K562 (cell line): ENCODE measurements around the gene CD72. TPM values are rescaled to one million over a fixed set of nuclear protein-coding genes. Genes with fewer than 3 reads are reported as not detected.
A peak's percentile ranks its signal among the peaks of the same experiment; 100 is the strongest.

ENCODE experiments used
- ASH1L ChIP-seq: fragments of 450-650 bp; IDR thresholded peaks from 2 replicates; pipeline ENCODE4 v1.6.1; 2018; ENCODE audit warnings: borderline replicate concordance, mild to moderate bottlenecking, low read depth; ENCODE audit not compliant: partially characterized antibody
- BRCA1 ChIP-seq, 2 experiments: fragments of 450-650 bp in 1 of 2; sonication (generic) in 1 of 2; formaldehyde crosslinking in 1 of 2; IDR thresholded peaks; 2 replicates each; pipeline versions ENCODE4 v1.5.0 to v1.6.1; 2017 to 2020; ENCODE audit warnings: mild to moderate bottlenecking in 1 of 2, missing genetic modification reagents in 1 of 2
- DDX20 ChIP-seq: fragments of 450-650 bp; IDR thresholded peaks from 2 replicates; pipeline ENCODE4 v1.6.1; 2016; ENCODE audit warnings: missing genetic modification characterization, low read depth, mild to moderate bottlenecking, missing compliant biosample characterization, moderate library complexity
- E2F1 ChIP-seq: sonication (generic); formaldehyde crosslinking; IDR thresholded peaks from 2 replicates; pipeline ENCODE4 v1.8.1; 2023; ENCODE audit warnings: mild to moderate bottlenecking, missing genetic modification reagents, moderate library complexity
- ESRRB ChIP-seq: fragments of 250-450 bp; sonication (Bioruptor Pico); IDR thresholded peaks from 2 replicates; pipeline ENCODE4 v1.5.0; 2020; ENCODE audit warnings: mild to moderate bottlenecking, moderate library complexity, borderline replicate concordance
- ETV6 ChIP-seq, 3 experiments: fragments of 150-350 bp in 1 of 3; sonication (generic) in 1 of 3; formaldehyde crosslinking in 1 of 3; IDR thresholded peaks; 2 replicates each; pipeline versions ENCODE4 v1.6.1 to v1.8.0; 2014 to 2022; ENCODE audit warnings: borderline replicate concordance in 2 of 3, low read depth in 2 of 3, antibody characterized with exemption in 1 of 3, low read length in 1 of 3, mild to moderate bottlenecking in 1 of 3, missing genetic modification reagents in 1 of 3
- HNRNPL ChIP-seq: fragments of 200-400 bp; formaldehyde crosslinking; IDR thresholded peaks from 2 replicates; pipeline ENCODE4 v1.6.1; 2017; ENCODE audit warnings: low read depth, mild to moderate bottlenecking, low read length
- IFI16 ChIP-seq: fragments of 250-450 bp; sonication (Bioruptor Pico); IDR thresholded peaks from 2 replicates; pipeline ENCODE4 v2.1.2; 2022; ENCODE audit warnings: mild to moderate bottlenecking, inconsistent platforms
- NEUROD1 ChIP-seq: fragments of 150-350 bp; IDR thresholded peaks from 2 replicates; pipeline ENCODE4 v1.6.1; 2014; ENCODE audit warnings: borderline replicate concordance, low read length, low read depth; ENCODE audit not compliant: partially characterized antibody
- PML ChIP-seq: IDR thresholded peaks from 2 replicates; pipeline ENCODE4 v1.6.1; 2012; ENCODE audit warnings: low read length, inconsistent platforms
- POLR2G ChIP-seq: fragments of 200-400 bp; formaldehyde crosslinking; IDR thresholded peaks from 2 replicates; pipeline ENCODE4 v1.6.1; 2017; ENCODE audit warnings: low read depth, mild to moderate bottlenecking, antibody characterized with exemption, low read length, moderate library complexity
- PRMT5 ChIP-seq: sonication (generic); formaldehyde crosslinking; IDR thresholded peaks from 2 replicates; pipeline ENCODE4 v1.5.0; 2020; ENCODE audit warnings: missing genetic modification reagents
- TGIF2 ChIP-seq: sonication (generic); formaldehyde crosslinking; IDR thresholded peaks from 2 replicates; pipeline ENCODE4 v1.8.1; 2022; ENCODE audit warnings: mild to moderate bottlenecking, missing genetic modification reagents, moderate library complexity
- TRIM24 ChIP-seq, 2 experiments: fragments of 450-650 bp; IDR thresholded peaks; 2 replicates each; pipeline ENCODE4 v1.6.1; 2016
- YBX1 ChIP-seq: fragments of 450-650 bp; IDR thresholded peaks from 2 replicates; pipeline ENCODE4 v1.7.1; 2016; ENCODE audit warnings: mild to moderate bottlenecking
- ZBED1 ChIP-seq: IDR thresholded peaks from 2 replicates; pipeline ENCODE4 v1.6.1; 2014
- ZNF232 ChIP-seq: sonication (generic); formaldehyde crosslinking; IDR thresholded peaks from 2 replicates; pipeline ENCODE4 v1.8.0; 2022; ENCODE audit warnings: mild to moderate bottlenecking, missing genetic modification reagents
- ZNF436 ChIP-seq: fragments of 250-450, 450-650 bp; sonication (Bioruptor Pico); formaldehyde crosslinking; IDR thresholded peaks from 2 replicates; pipeline ENCODE4 v1.7.0; 2020; ENCODE audit warnings: mild to moderate bottlenecking
- polyA plus RNA-seq, 8 experiments: library from polyadenylated mRNA; depleted of rRNA in 4 of 8; stranded (reverse) in 5 of 8; unstranded in 3 of 8; fragments of >200 nt; fragmentation: Nextera tagmentation in 2 of 8; fragmentation: Illumina TruSeq in 1 of 8; extraction: Ambion mirVana in 2 of 8; extraction: Trizol in 1 of 8; gene quantifications; 2 replicates each; pipeline versions ENCODE4 v1.2.1 to v1.2.3, GENCODE V29; 2011 to 2014; ENCODE audit warnings: inconsistent platforms in 1 of 8, missing spikeins in 1 of 8
- total RNA-seq, 7 experiments: library from RNA; depleted of rRNA in 6 of 7; stranded (reverse); fragments of >200 nt in 6 of 7; fragmentation: Illumina TruSeq in 2 of 7; extraction: Trizol in 2 of 7; gene quantifications; 2 replicates each; pipeline versions ENCODE4 v1.2.1 to v1.2.3, GENCODE V29; 2011 to 2021; ENCODE audit warnings: low replicate concordance in 1 of 7
- TF ChIP-seq, protein P1 (sequence below): sonication (generic); formaldehyde crosslinking; IDR thresholded peaks from 2 replicates; pipeline ENCODE4 v1.8.1; 2023; ENCODE audit warnings: missing genetic modification reagents, mild to moderate bottlenecking, borderline replicate concordance
- TF ChIP-seq, protein P2 (sequence below): fragments of 450-650 bp; formaldehyde crosslinking; IDR thresholded peaks from 2 replicates; pipeline ENCODE4 v1.4.0; 2022; ENCODE audit warnings: mild to moderate bottlenecking, moderate library complexity

Gene CD72
- total and polyA plus RNA-seq, 9 of the 15 experiments (the other 6 are each of a cell fraction or from before 2014, with no cell fraction given) = 0.11 to 0.78 (median 0.27) TPM; not detected in 1

- TF ChIP-seq ASH1L (no peak), ZBED1 (no peak), TRIM24 (IDR thresholded peaks at IDR 0.05) (no peak; a peak in 1 of 4 replicates), BRCA1 (IDR thresholded peaks at IDR 0.05) (no peak), BRCA1 (CRISPR knock-in tag; IDR thresholded peaks at IDR 0.05) (no peak), ZNF232 (CRISPR knock-in tag) (no peak), E2F1 (CRISPR knock-in tag) (peak; percentile 91), TGIF2 (CRISPR knock-in tag) (no peak), IFI16 (CRISPR knock-in tag) (no peak), DDX20 (tag) (no peak), YBX1 (no peak), PML (no peak), PRMT5 (no peak), HNRNPL (peak; percentile 76), NEUROD1 (no peak), ETV6 (IDR thresholded peaks at IDR 0.05; ENCODE audit: borderline replicate concordance in 1 of 2, low read depth in 2 of 2, low read length in 1 of 2) (no peak), ETV6 (CRISPR knock-in tag; IDR thresholded peaks at IDR 0.05; ENCODE audit: borderline replicate concordance) (no peak), ESRRB (CRISPR knock-in tag) (no peak), POLR2G (peak; percentile 92), ZNF436 (CRISPR knock-in tag) (no peak)
- TF ChIP-seq, protein P1, sequence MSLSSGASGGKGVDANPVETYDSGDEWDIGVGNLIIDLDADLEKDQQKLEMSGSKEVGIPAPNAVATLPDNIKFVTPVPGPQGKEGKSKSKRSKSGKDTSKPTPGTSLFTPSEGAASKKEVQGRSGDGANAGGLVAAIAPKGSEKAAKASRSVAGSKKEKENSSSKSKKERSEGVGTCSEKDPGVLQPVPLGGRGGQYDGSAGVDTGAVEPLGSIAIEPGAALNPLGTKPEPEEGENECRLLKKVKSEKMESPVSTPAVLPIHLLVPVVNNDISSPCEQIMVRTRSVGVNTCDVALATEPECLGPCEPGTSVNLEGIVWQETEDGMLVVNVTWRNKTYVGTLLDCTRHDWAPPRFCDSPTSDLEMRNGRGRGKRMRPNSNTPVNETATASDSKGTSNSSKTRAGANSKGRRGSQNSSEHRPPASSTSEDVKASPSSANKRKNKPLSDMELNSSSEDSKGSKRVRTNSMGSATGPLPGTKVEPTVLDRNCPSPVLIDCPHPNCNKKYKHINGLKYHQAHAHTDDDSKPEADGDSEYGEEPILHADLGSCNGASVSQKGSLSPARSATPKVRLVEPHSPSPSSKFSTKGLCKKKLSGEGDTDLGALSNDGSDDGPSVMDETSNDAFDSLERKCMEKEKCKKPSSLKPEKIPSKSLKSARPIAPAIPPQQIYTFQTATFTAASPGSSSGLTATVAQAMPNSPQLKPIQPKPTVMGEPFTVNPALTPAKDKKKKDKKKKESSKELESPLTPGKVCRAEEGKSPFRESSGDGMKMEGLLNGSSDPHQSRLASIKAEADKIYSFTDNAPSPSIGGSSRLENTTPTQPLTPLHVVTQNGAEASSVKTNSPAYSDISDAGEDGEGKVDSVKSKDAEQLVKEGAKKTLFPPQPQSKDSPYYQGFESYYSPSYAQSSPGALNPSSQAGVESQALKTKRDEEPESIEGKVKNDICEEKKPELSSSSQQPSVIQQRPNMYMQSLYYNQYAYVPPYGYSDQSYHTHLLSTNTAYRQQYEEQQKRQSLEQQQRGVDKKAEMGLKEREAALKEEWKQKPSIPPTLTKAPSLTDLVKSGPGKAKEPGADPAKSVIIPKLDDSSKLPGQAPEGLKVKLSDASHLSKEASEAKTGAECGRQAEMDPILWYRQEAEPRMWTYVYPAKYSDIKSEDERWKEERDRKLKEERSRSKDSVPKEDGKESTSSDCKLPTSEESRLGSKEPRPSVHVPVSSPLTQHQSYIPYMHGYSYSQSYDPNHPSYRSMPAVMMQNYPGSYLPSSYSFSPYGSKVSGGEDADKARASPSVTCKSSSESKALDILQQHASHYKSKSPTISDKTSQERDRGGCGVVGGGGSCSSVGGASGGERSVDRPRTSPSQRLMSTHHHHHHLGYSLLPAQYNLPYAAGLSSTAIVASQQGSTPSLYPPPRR (CRISPR knock-in tag) = no peak
- TF ChIP-seq, protein P2, sequence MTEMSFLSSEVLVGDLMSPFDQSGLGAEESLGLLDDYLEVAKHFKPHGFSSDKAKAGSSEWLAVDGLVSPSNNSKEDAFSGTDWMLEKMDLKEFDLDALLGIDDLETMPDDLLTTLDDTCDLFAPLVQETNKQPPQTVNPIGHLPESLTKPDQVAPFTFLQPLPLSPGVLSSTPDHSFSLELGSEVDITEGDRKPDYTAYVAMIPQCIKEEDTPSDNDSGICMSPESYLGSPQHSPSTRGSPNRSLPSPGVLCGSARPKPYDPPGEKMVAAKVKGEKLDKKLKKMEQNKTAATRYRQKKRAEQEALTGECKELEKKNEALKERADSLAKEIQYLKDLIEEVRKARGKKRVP (CRISPR knock-in tag) = no peak
These were observed 46.6 kb upstream of the CD72 start, which contains the start of gene ARHGEF39 (continued) for GRCh38 chr9:35664531-35665470.
